ENCODE data around the gene NEUROD2. TPM values are rescaled to one million over a fixed set of nuclear protein-coding genes. Genes with fewer than 3 reads are reported as not detected.

The NEUROD2 gene
- total RNA-seq, 1 donor: not detected

- no peak for DNase-seq (ENCODE audit: low read depth)
- H3K4me3 ChIP-seq (ENCODE audit: low read depth, low read length): no peak overlapping the region
- no peak for TF ChIP-seq CTCF (IDR thresholded peaks at IDR 0.05; ENCODE audit: insufficient read depth, low read length)
Measured at GRCh38 chr17:39641097-39641496, 33.4 kb upstream of the NEUROD2 start.

GRCh38 chr17:39640591-39641031 is 32.9 kb upstream of the NEUROD2 start:
- H3K4me3 ChIP-seq (ENCODE audit: low read depth, low read length): no peak overlapping the region
- no peak for TF ChIP-seq CTCF (IDR thresholded peaks at IDR 0.05; ENCODE audit: insufficient read depth, low read length)
- no peak for DNase-seq (ENCODE audit: low read depth)

GRCh38 chr17:39639566-39640458 is 32.1 kb upstream of the NEUROD2 start:
- no peak overlapping the region for H3K4me3 ChIP-seq (ENCODE audit: low read depth, low read length)
- no peak for DNase-seq (ENCODE audit: low read depth)
- no peak for TF ChIP-seq CTCF (IDR thresholded peaks at IDR 0.05; ENCODE audit: insufficient read depth, low read length)

GRCh38 chr17:39639043-39639442 is 31.3 kb upstream of the NEUROD2 start:
- TF ChIP-seq CTCF (IDR thresholded peaks at IDR 0.05; ENCODE audit: insufficient read depth, low read length): no peak
- no peak for DNase-seq (ENCODE audit: low read depth)
- no peak overlapping the region for H3K4me3 ChIP-seq (ENCODE audit: low read depth, low read length)

- TF ChIP-seq CTCF (IDR thresholded peaks at IDR 0.05; ENCODE audit: insufficient read depth, low read length): no peak
- DNase-seq (ENCODE audit: low read depth): no peak
- H3K4me3 ChIP-seq (ENCODE audit: low read depth, low read length): peak overlapping the region; percentile 94
Measured at GRCh38 chr17:39638317-39638716, 30.6 kb upstream of the NEUROD2 start.

GRCh38 chr17:39636927-39637736 is 29.4 kb upstream of the NEUROD2 start, which contains the start of gene STARD3:
TSS of gene STARD3 (plus strand) at chr17:39637144. CDS start at chr17:39653532, 16,388 bp downstream.
- DNase-seq (ENCODE audit: low read depth): peak; percentile 85
- TF ChIP-seq CTCF (IDR thresholded peaks at IDR 0.05; ENCODE audit: insufficient read depth, low read length): peak; percentile 27

More at GRCh38 chr17:39636927-39637736, 29.4 kb upstream of the NEUROD2 start, which contains the start of gene STARD3:
- peak within 1 kb of the TSS; percentile 94 for H3K4me3 ChIP-seq (ENCODE audit: low read depth, low read length)
